ENCODE results near the gene TMC1.
"Not testable (repeated sequence)": the region's sequence is repeated elsewhere in the genome, so short reads cannot be mapped to it uniquely, and the experiment has no call there.

TMC1 gene

GRCh38 chr9:72526901-72527800 lies 5.7 kb downstream of the TMC1 start:
- DNase-seq, result no peak

- DNase-seq, result no peak
Observed at GRCh38 chr9:72527801-72528195, 6.4 kb downstream of the TMC1 start.

- no peak for DNase-seq
Observed at GRCh38 chr9:72529531-72529930, 8.1 kb downstream of the TMC1 start.

GRCh38 chr9:72533322-72533721 lies 11.9 kb downstream of the TMC1 start:
- DNase-seq, result no peak

GRCh38 chr9:72534931-72535330 lies 13.5 kb downstream of the TMC1 start:
- no peak for DNase-seq

- DNase-seq, result no peak
Observed at GRCh38 chr9:72537011-72537545, 15.7 kb downstream of the TMC1 start.

GRCh38 chr9:72537671-72538070 lies 16.3 kb downstream of the TMC1 start:
- no peak for DNase-seq

- DNase-seq, result no peak
Observed at GRCh38 chr9:72538921-72539702, 17.7 kb downstream of the TMC1 start.

- no peak for DNase-seq
Observed at GRCh38 chr9:72539824-72540347, 18.5 kb downstream of the TMC1 start.

GRCh38 chr9:72540348-72540873 lies 19.0 kb downstream of the TMC1 start:
- DNase-seq, result no peak

- not testable (repeated sequence) for DNase-seq
Observed at GRCh38 chr9:72542537-72542833, 21.1 kb downstream of the TMC1 start.

GRCh38 chr9:72542917-72543316 lies 21.5 kb downstream of the TMC1 start:
- no peak for DNase-seq

- peak; percentile 5 for DNase-seq
Observed at GRCh38 chr9:72551306-72551705, 29.9 kb downstream of the TMC1 start.

GRCh38 chr9:72552356-72552755 lies 30.9 kb downstream of the TMC1 start:
- no peak for DNase-seq

- DNase-seq, result no peak
Observed at GRCh38 chr9:72554221-72554641, 32.8 kb downstream of the TMC1 start.

GRCh38 chr9:72557549-72557948 lies 36.1 kb downstream of the TMC1 start:
- DNase-seq, result no peak

- DNase-seq, result no peak
Observed at GRCh38 chr9:72560086-72560485, 38.7 kb downstream of the TMC1 start.

- DNase-seq, result no peak
Observed at GRCh38 chr9:72563806-72564205, 42.4 kb downstream of the TMC1 start.

- no peak for DNase-seq
Observed at GRCh38 chr9:72564479-72565281, 43.3 kb downstream of the TMC1 start.

- no peak for DNase-seq
Observed at GRCh38 chr9:72565535-72565934, 44.1 kb downstream of the TMC1 start.

- DNase-seq, result no peak
Observed at GRCh38 chr9:72574156-72574810, 52.9 kb downstream of the TMC1 start.

- DNase-seq, result no peak
Observed at GRCh38 chr9:72575666-72576065, 54.3 kb downstream of the TMC1 start.
